ENCODE results near the gene GNPTG. TPM values are rescaled to one million over a fixed set of nuclear protein-coding genes. Genes with fewer than 3 reads are reported as not detected.

Gene GNPTG
- total and polyA plus RNA-seq, 2 of the 13 experiments (the other 11 are each of a cell fraction or from before 2014, with no cell fraction given): 22.7 to 71.1 TPM

DNA sequence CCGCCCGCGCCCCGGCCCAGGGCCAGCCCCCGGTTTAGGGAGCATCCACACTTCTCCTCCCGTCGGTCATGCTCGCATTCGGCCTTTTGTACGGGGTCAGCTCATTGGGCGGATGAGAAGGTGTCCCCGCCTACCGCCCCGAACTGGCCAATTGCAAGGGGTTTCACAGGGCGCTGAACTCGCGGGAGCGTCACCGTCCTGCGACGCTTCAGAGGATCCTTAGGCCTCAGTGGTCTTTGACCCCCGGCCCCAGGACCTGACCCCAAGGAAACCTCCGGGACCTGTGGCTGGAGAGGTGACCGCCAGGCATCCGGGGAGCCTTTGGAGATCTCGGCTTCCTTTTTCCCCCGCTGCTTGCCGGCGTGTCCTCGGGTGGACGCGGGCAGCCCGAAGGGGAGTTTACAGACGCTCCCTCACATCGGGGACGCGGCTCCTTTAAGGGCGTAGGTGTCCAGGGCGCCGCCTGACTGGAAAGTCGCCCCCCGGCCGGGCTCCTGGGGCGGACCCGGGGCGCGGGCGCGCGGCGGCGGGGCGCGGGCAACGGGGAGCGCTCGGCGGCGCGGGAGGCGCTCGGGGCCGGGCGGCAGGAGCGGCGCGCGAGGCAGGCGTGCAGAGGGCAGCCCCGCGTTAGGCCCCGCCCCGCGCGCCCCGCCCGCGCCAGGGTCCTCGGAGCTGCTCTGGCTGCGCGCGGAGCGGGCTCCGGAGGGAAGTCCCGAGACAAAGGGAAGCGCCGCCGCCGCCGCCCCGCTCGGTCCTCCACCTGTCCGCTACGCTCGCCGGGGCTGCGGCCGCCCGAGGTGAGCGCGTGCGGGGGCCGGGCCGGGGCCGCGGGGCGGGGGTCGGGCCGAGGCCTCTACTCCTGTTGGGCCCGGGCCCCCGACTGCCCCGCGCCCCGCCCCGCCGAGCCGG, 42.5 kb upstream of the GNPTG start, which contains the start of gene UBE2I (continued):
- TF ChIP-seq, protein P1, sequence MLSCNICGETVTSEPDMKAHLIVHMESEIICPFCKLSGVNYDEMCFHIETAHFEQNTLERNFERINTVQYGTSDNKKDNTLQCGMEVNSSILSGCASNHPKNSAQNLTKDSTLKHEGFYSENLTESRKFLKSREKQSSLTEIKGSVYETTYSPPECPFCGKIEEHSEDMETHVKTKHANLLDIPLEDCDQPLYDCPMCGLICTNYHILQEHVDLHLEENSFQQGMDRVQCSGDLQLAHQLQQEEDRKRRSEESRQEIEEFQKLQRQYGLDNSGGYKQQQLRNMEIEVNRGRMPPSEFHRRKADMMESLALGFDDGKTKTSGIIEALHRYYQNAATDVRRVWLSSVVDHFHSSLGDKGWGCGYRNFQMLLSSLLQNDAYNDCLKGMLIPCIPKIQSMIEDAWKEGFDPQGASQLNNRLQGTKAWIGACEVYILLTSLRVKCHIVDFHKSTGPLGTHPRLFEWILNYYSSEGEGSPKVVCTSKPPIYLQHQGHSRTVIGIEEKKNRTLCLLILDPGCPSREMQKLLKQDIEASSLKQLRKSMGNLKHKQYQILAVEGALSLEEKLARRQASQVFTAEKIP (CRISPR knock-in tag; IDR thresholded peaks at IDR 0.05; ENCODE audit: borderline replicate concordance): no peak
- TF ChIP-seq, protein P2, sequence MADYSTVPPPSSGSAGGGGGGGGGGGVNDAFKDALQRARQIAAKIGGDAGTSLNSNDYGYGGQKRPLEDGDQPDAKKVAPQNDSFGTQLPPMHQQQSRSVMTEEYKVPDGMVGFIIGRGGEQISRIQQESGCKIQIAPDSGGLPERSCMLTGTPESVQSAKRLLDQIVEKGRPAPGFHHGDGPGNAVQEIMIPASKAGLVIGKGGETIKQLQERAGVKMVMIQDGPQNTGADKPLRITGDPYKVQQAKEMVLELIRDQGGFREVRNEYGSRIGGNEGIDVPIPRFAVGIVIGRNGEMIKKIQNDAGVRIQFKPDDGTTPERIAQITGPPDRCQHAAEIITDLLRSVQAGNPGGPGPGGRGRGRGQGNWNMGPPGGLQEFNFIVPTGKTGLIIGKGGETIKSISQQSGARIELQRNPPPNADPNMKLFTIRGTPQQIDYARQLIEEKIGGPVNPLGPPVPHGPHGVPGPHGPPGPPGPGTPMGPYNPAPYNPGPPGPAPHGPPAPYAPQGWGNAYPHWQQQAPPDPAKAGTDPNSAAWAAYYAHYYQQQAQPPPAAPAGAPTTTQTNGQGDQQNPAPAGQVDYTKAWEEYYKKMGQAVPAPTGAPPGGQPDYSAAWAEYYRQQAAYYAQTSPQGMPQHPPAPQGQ (CRISPR knock-in tag; IDR thresholded peaks at IDR 0.05; ENCODE audit: borderline replicate concordance): no peak
- TF ChIP-seq ZNF775 (CRISPR knock-in tag; IDR thresholded peaks at IDR 0.05; ENCODE audit: borderline replicate concordance) (0 out of 2 replicates have a peak, but pooled peaks have one; percentile 55), ZNF17 (CRISPR knock-in tag; IDR thresholded peaks at IDR 0.05) (no peak), ZFP82 (CRISPR knock-in tag; IDR thresholded peaks at IDR 0.05; ENCODE audit: borderline replicate concordance) (peak; percentile 66; the same call in 1 of the 2 replicates), ZSCAN21 (CRISPR knock-in tag; IDR thresholded peaks at IDR 0.05; ENCODE audit: borderline replicate concordance) (0 out of 2 replicates have a peak, but pooled peaks have one; percentile 74), MIXL1 (CRISPR knock-in tag; IDR thresholded peaks at IDR 0.05) (no peak; the same call in 1 of the 2 replicates), ZNF747 (CRISPR knock-in tag; IDR thresholded peaks at IDR 0.05; ENCODE audit: borderline replicate concordance) (peak; percentile 64; the same call in 1 of the 2 replicates), SOX6 (IDR thresholded peaks at IDR 0.05) (no peak), SOX6 (CRISPR knock-in tag; IDR thresholded peaks at IDR 0.05) (peak; percentile 44), DPF2 (CRISPR knock-in tag; IDR thresholded peaks at IDR 0.05; ENCODE audit: borderline replicate concordance, low read depth) (no peak), NFYC (CRISPR knock-in tag; IDR thresholded peaks at IDR 0.05) (peak; percentile 92), HMG20B (CRISPR knock-in tag; conservative IDR thresholded peaks at IDR 0.05) (no peak; the same call in 1 of the 2 replicates), ZBTB7A (CRISPR knock-in tag; IDR thresholded peaks at IDR 0.05) (no peak), ZNF264 (CRISPR knock-in tag; IDR thresholded peaks at IDR 0.05) (no peak), ZNF160 (CRISPR knock-in tag; IDR thresholded peaks at IDR 0.05) (0 out of 2 replicates have a peak, but pooled peaks have one; percentile 26), TAF1 (CRISPR knock-in tag; IDR thresholded peaks at IDR 0.05) (peak; percentile 56; the same call in 1 of the 2 replicates), NCOA5 (CRISPR knock-in tag; IDR thresholded peaks at IDR 0.05) (no peak)
- TF ChIP-seq, protein P3, sequence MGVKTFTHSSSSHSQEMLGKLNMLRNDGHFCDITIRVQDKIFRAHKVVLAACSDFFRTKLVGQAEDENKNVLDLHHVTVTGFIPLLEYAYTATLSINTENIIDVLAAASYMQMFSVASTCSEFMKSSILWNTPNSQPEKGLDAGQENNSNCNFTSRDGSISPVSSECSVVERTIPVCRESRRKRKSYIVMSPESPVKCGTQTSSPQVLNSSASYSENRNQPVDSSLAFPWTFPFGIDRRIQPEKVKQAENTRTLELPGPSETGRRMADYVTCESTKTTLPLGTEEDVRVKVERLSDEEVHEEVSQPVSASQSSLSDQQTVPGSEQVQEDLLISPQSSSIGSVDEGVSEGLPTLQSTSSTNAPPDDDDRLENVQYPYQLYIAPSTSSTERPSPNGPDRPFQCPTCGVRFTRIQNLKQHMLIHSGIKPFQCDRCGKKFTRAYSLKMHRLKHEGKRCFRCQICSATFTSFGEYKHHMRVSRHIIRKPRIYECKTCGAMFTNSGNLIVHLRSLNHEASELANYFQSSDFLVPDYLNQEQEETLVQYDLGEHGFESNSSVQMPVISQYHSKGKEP (CRISPR knock-in tag; IDR thresholded peaks at IDR 0.05): no peak
- TF ChIP-seq, protein P4, sequence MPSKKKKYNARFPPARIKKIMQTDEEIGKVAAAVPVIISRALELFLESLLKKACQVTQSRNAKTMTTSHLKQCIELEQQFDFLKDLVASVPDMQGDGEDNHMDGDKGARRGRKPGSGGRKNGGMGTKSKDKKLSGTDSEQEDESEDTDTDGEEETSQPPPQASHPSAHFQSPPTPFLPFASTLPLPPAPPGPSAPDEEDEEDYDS (CRISPR knock-in tag; IDR thresholded peaks at IDR 0.05): no peak
- TF ChIP-seq, protein P5, sequence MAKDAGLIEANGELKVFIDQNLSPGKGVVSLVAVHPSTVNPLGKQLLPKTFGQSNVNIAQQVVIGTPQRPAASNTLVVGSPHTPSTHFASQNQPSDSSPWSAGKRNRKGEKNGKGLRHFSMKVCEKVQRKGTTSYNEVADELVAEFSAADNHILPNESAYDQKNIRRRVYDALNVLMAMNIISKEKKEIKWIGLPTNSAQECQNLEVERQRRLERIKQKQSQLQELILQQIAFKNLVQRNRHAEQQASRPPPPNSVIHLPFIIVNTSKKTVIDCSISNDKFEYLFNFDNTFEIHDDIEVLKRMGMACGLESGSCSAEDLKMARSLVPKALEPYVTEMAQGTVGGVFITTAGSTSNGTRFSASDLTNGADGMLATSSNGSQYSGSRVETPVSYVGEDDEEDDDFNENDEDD (CRISPR knock-in tag; IDR thresholded peaks at IDR 0.05; ENCODE audit: borderline replicate concordance): no peak
- TF ChIP-seq, protein P6, sequence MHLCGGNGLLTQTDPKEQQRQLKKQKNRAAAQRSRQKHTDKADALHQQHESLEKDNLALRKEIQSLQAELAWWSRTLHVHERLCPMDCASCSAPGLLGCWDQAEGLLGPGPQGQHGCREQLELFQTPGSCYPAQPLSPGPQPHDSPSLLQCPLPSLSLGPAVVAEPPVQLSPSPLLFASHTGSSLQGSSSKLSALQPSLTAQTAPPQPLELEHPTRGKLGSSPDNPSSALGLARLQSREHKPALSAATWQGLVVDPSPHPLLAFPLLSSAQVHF (CRISPR knock-in tag; IDR thresholded peaks at IDR 0.05): no peak
